GM19035 (cell line): ENCODE data around the gene SLIT3.

ENCODE experiments used
- ATAC-seq: cut with Tn5 transposase; IDR thresholded peaks from one replicate; pipeline ENCODE4 v1.9.1; 2021; ENCODE audit not compliant: unreplicated experiment

SLIT3 gene

GRCh38 chr5:169178754-169179153 lies 122.2 kb downstream of the SLIT3 start:
- ATAC-seq = no peak

- no peak for ATAC-seq
These were observed 122.7 kb downstream of the SLIT3 start for GRCh38 chr5:169178274-169178673.

GRCh38 chr5:169176709-169177694 lies 123.9 kb downstream of the SLIT3 start:
- no peak for ATAC-seq

- no peak for ATAC-seq
These were observed 125.2 kb downstream of the SLIT3 start for GRCh38 chr5:169175733-169176132.

GRCh38 chr5:169174923-169175322 lies 126.0 kb downstream of the SLIT3 start:
- ATAC-seq = no peak

GRCh38 chr5:169173372-169173771 lies 127.6 kb downstream of the SLIT3 start:
- ATAC-seq = no peak

- ATAC-seq = no peak
These were observed 129.4 kb downstream of the SLIT3 start for GRCh38 chr5:169171515-169171914.

- no peak for ATAC-seq
These were observed 131.2 kb downstream of the SLIT3 start for GRCh38 chr5:169169783-169170182.

- no peak for ATAC-seq
These were observed 132.7 kb downstream of the SLIT3 start for GRCh38 chr5:169168280-169168679.

GRCh38 chr5:169166078-169166477 lies 134.9 kb downstream of the SLIT3 start:
- ATAC-seq = no peak

- no peak for ATAC-seq
These were observed 135.9 kb downstream of the SLIT3 start for GRCh38 chr5:169165052-169165451.

GRCh38 chr5:169164481-169164925 lies 136.4 kb downstream of the SLIT3 start:
- ATAC-seq = no peak

- ATAC-seq = no peak
These were observed 138.5 kb downstream of the SLIT3 start for GRCh38 chr5:169162407-169162806.

- no peak for ATAC-seq
These were observed 139.8 kb downstream of the SLIT3 start for GRCh38 chr5:169161022-169161680.

- ATAC-seq = no peak
These were observed 140.5 kb downstream of the SLIT3 start for GRCh38 chr5:169160405-169160901.

- no peak for ATAC-seq
These were observed 142.2 kb downstream of the SLIT3 start for GRCh38 chr5:169158764-169159163.

- no peak for ATAC-seq
These were observed 143.9 kb downstream of the SLIT3 start for GRCh38 chr5:169157064-169157463.

- no peak for ATAC-seq
These were observed 146.3 kb downstream of the SLIT3 start for GRCh38 chr5:169154679-169155078.

GRCh38 chr5:169153405-169153804 lies 147.5 kb downstream of the SLIT3 start:
- ATAC-seq = no peak

- no peak for ATAC-seq
These were observed 148.0 kb downstream of the SLIT3 start for GRCh38 chr5:169152946-169153345.

GRCh38 chr5:169152453-169152852 lies 148.5 kb downstream of the SLIT3 start:
- no peak for ATAC-seq
